K562 (cell line): ENCODE data around the gene RAB3C. TPM values are rescaled to one million over a fixed set of nuclear protein-coding genes. Genes with fewer than 3 reads are reported as not detected.

ENCODE experiments used
- ATAC-seq: fragments of 200-7000 bp; cut with Tn5 transposase; 3 replicates; pipeline ENCODE4 v1.9.1; 2020; ENCODE audit warnings: moderate library complexity
- BruUV-seq: library from RNA; stranded (reverse); fragments of 400-500 nt; replicated peaks from 2 replicates; lab custom pipeline; 2021; lab: Mats Ljungman, UMichigan
- CTCF ChIA-PET: fragments of 300-600 bp; formaldehyde crosslinking; extraction: SDS; loops from one replicate; lab custom pipeline; 2021; ENCODE audit warnings: low intra/inter-chr PET ratio; lab: Yijun Ruan, JAX
- POLR2A ChIA-PET: fragments of 300-600, 350-650 bp; sonication (Branson Sonifier 250); formaldehyde crosslinking; extraction: SDS; loops from one replicate; lab custom pipeline; 2021; ENCODE audit warnings: antibody characterized with exemption, inconsistent platforms; lab: Yijun Ruan, JAX
- DNase-seq, 4 experiments: peaks; one replicate each; pipeline versions ENCODE4 v3.0.0 to v3.0.0-alpha.2; 2011 to 2018; ENCODE audit warnings: low spot score in 3 of 4, mixed read lengths in 3 of 4; ENCODE audit errors: extremely low read depth in 1 of 4
- FAIRE-seq: peaks from 2 replicates; lab custom pipeline; 2011; peaks lifted over from hg19 to GRCh38; lab: Jason Lieb, UNC
- H2AFZ ChIP-seq: 2 replicates; pipeline ENCODE4 v1.6.0; 2011; ENCODE audit warnings: low read depth, low read length, control low read depth, inconsistent platforms
- H3K27ac ChIP-seq: fragments of 200-600 bp; 3 replicates; pipeline ENCODE4 v1.8.0; 2011; ENCODE audit warnings: low read depth, mild to moderate bottlenecking, control low read depth, inconsistent platforms, low read length, moderate library complexity, mixed read lengths; ENCODE audit errors: extremely low read depth
- H3K27me3 ChIP-seq, 2 experiments: fragments of 300-600 bp in 1 of 2; 2 replicates in 1 of 2; 3 replicates in 1 of 2; pipeline versions ENCODE4 v1.6.0 to v1.8.0; 2011; ENCODE audit warnings: inconsistent platforms in 2 of 2, low read length in 2 of 2, mild to moderate bottlenecking in 1 of 2, mixed read lengths in 1 of 2, moderate library complexity in 1 of 2; ENCODE audit not compliant: control insufficient read depth in 2 of 2, insufficient read depth in 2 of 2
- H3K36me3 ChIP-seq: fragments of 300-600 bp; 3 replicates; pipeline ENCODE4 v1.8.0; 2011; ENCODE audit warnings: mild to moderate bottlenecking, low read length, inconsistent platforms; ENCODE audit not compliant: control insufficient read depth, insufficient read depth
- H3K4me1 ChIP-seq, 2 experiments: fragments of 200-600 bp in 1 of 2; replicated peaks in 1 of 2; 2 replicates in 1 of 2; 3 replicates in 1 of 2; pipeline versions ENCODE4 v1.5.1 to v1.8.0; 2011; ENCODE audit warnings: inconsistent platforms in 2 of 2, low read length in 2 of 2, mild to moderate bottlenecking in 1 of 2, mixed read lengths in 1 of 2, moderate library complexity in 1 of 2; ENCODE audit not compliant: control insufficient read depth in 2 of 2, insufficient read depth in 2 of 2
- H3K4me2 ChIP-seq: 2 replicates; pipeline ENCODE4 v1.6.1; 2011; ENCODE audit warnings: low read length, control low read depth, inconsistent platforms, mixed read lengths; ENCODE audit not compliant: insufficient read depth
- H3K4me3 ChIP-seq: fragments of 200-600 bp; sonication (generic), shearing (Covaris generic); 2 replicates; pipeline ENCODE4 v1.5.1; 2016; ENCODE audit warnings: control low read depth, inconsistent platforms
- H3K79me2 ChIP-seq: fragments of 200-600 bp; 3 replicates; pipeline ENCODE4 v1.8.0; 2011; ENCODE audit warnings: low read length, inconsistent platforms; ENCODE audit not compliant: control insufficient read depth, insufficient read depth
- H3K9ac ChIP-seq, 2 experiments: 2 replicates each; pipeline versions ENCODE4 v1.6.0 to v1.6.1; 2011; ENCODE audit warnings: low read depth in 2 of 2, low read length in 2 of 2, control low read depth in 1 of 2, inconsistent platforms in 1 of 2, mild to moderate bottlenecking in 1 of 2, mixed read lengths in 1 of 2; ENCODE audit not compliant: insufficient read depth in 1 of 2
- H3K9me1 ChIP-seq: one replicate; pipeline ENCODE4 v1.6.0; 2011; ENCODE audit warnings: inconsistent platforms, mild to moderate bottlenecking, low read length, moderate library complexity; ENCODE audit not compliant: control insufficient read depth, insufficient read depth
- H3K9me3 ChIP-seq: replicated peaks from 2 replicates; pipeline ENCODE4 v1.5.1; 2011; ENCODE audit warnings: low read depth, low read length, inconsistent platforms; ENCODE audit not compliant: control insufficient read depth, insufficient read depth
- H4K20me1 ChIP-seq: replicated peaks from 2 replicates; pipeline ENCODE4 v1.6.1; 2011; ENCODE audit warnings: low read length, inconsistent platforms, mixed read lengths; ENCODE audit not compliant: control insufficient read depth, insufficient read depth
- NRF1 ChIP-seq, 2 experiments: fragments of 450-650 bp; IDR thresholded peaks in 1 of 2; conservative IDR thresholded peaks in 1 of 2; 2 replicates each; pipeline ENCODE4 v1.6.1; 2014; ENCODE audit warnings: mild to moderate bottlenecking in 2 of 2
- PKNOX1 ChIP-seq: fragments of 450-650 bp; IDR thresholded peaks from 2 replicates; pipeline ENCODE4 v1.6.1; 2016
- TAF15 ChIP-seq: fragments of 200-400 bp; formaldehyde crosslinking; IDR thresholded peaks from 2 replicates; pipeline ENCODE4 v1.6.1; 2017; ENCODE audit warnings: mild to moderate bottlenecking, low read depth, low read length, moderate library complexity
- TAF9B ChIP-seq: fragments of 450-650 bp; IDR thresholded peaks from 2 replicates; pipeline ENCODE4 v1.6.1; 2018; ENCODE audit warnings: mild to moderate bottlenecking; ENCODE audit not compliant: partially characterized antibody
- ZNF174 ChIP-seq: fragments of 250-450 bp; sonication (Bioruptor Pico); IDR thresholded peaks from 2 replicates; pipeline ENCODE4 v1.4.0; 2020; ENCODE audit warnings: mild to moderate bottlenecking
- ZNF280A ChIP-seq: fragments of 450-650 bp; IDR thresholded peaks from 2 replicates; pipeline ENCODE4 v1.6.1; 2018; ENCODE audit warnings: mild to moderate bottlenecking, low read depth; ENCODE audit not compliant: partially characterized antibody
- WGBS: fragments of 100-300 bp; shearing (Covaris generic); methylation state at CpG from one replicate; pipeline ENCODE4 v1.1.6; 2016; ENCODE audit warnings: low coverage, mixed read lengths; ENCODE audit not compliant: insufficient coverage; ENCODE audit errors: missing lambda C conversion rate; 5-methylcytosine and 5-hydroxymethylcytosine counted together
- in situ Hi-C: fragments of 300-500 bp; cut with MboI; formaldehyde crosslinking; loops from 4 replicates; pipeline ENCODE4 v1.15.0; 2018; ENCODE audit warnings: inconsistent platforms, mixed read lengths
- intact Hi-C: fragments of 100-400 bp; cut with micrococcal nuclease; formaldehyde crosslinking; loops from 2 replicates; pipeline ENCODE4 v1.14.2; 2022
- polyA plus RNA-seq, 8 experiments: library from polyadenylated mRNA; depleted of rRNA in 4 of 8; stranded (reverse) in 5 of 8; unstranded in 3 of 8; fragments of >200 nt; fragmentation: Nextera tagmentation in 2 of 8; fragmentation: Illumina TruSeq in 1 of 8; extraction: Ambion mirVana in 2 of 8; extraction: Trizol in 1 of 8; gene quantifications; 2 replicates each; pipeline versions ENCODE4 v1.2.1 to v1.2.3, GENCODE V29; 2011 to 2014; ENCODE audit warnings: inconsistent platforms in 1 of 8, missing spikeins in 1 of 8
- total RNA-seq, 7 experiments: library from RNA; depleted of rRNA in 6 of 7; stranded (reverse); fragments of >200 nt in 6 of 7; fragmentation: Illumina TruSeq in 2 of 7; extraction: Trizol in 2 of 7; gene quantifications; 2 replicates each; pipeline versions ENCODE4 v1.2.1 to v1.2.3, GENCODE V29; 2011 to 2021; ENCODE audit warnings: low replicate concordance in 1 of 7
- TF ChIP-seq, protein P1 (sequence below), 2 experiments: fragments of 450-650 bp; IDR thresholded peaks; 2 replicates each; pipeline ENCODE4 v1.6.1; 2016; ENCODE audit warnings: mild to moderate bottlenecking in 2 of 2, borderline replicate concordance in 1 of 2, low read depth in 1 of 2, moderate library complexity in 1 of 2
- TF ChIP-seq, protein P2 (sequence below): fragments of 450-650 bp; formaldehyde crosslinking; IDR thresholded peaks from 2 replicates; pipeline ENCODE4 v1.4.0; 2020; ENCODE audit warnings: mild to moderate bottlenecking, moderate library complexity

The RAB3C gene
- total and polyA plus RNA-seq, 9 of the 15 experiments (the other 6 are each of a cell fraction or from before 2014, with no cell fraction given) = not detected

GRCh38 chr5:58778888-58779287, 196.0 kb downstream of the RAB3C start:
- H3K36me3 ChIP-seq = no peaks in the 10 kb centered on the region
- no peak overlapping the region for H3K9ac ChIP-seq
- DNase-seq (no peak), ATAC-seq (no peak), FAIRE-seq (no peak)
- H3K9me3 ChIP-seq = no peaks in the 10 kb centered on the region
- H2AFZ ChIP-seq = no peak overlapping the region
- no peaks in the 10 kb centered on the region for H4K20me1 ChIP-seq
- H3K4me2 ChIP-seq = no peak overlapping the region
- WGBS = 2% methylated on average over 3 of the region's 3 CpGs
- in situ Hi-C loops (no loop called here), intact Hi-C loops (no loop called here)
- no peaks in the 10 kb centered on the region for H3K4me1 ChIP-seq
- CTCF ChIA-PET = no interaction called here
- H3K9me1 ChIP-seq = no peaks in the 10 kb centered on the region
- H3K4me3 ChIP-seq = no peak overlapping the region
- no peaks in the 10 kb centered on the region for H3K27me3 ChIP-seq
- no peaks in the 10 kb centered on the region for H3K79me2 ChIP-seq
- no TSS peak for BruUV-seq
- POLR2A ChIA-PET = no interaction called here
- H3K27ac ChIP-seq = no peak overlapping the region
- no peak for TF ChIP-seq TAF9B
- TF ChIP-seq ZNF280A = no peak
- TF ChIP-seq, protein P1, sequence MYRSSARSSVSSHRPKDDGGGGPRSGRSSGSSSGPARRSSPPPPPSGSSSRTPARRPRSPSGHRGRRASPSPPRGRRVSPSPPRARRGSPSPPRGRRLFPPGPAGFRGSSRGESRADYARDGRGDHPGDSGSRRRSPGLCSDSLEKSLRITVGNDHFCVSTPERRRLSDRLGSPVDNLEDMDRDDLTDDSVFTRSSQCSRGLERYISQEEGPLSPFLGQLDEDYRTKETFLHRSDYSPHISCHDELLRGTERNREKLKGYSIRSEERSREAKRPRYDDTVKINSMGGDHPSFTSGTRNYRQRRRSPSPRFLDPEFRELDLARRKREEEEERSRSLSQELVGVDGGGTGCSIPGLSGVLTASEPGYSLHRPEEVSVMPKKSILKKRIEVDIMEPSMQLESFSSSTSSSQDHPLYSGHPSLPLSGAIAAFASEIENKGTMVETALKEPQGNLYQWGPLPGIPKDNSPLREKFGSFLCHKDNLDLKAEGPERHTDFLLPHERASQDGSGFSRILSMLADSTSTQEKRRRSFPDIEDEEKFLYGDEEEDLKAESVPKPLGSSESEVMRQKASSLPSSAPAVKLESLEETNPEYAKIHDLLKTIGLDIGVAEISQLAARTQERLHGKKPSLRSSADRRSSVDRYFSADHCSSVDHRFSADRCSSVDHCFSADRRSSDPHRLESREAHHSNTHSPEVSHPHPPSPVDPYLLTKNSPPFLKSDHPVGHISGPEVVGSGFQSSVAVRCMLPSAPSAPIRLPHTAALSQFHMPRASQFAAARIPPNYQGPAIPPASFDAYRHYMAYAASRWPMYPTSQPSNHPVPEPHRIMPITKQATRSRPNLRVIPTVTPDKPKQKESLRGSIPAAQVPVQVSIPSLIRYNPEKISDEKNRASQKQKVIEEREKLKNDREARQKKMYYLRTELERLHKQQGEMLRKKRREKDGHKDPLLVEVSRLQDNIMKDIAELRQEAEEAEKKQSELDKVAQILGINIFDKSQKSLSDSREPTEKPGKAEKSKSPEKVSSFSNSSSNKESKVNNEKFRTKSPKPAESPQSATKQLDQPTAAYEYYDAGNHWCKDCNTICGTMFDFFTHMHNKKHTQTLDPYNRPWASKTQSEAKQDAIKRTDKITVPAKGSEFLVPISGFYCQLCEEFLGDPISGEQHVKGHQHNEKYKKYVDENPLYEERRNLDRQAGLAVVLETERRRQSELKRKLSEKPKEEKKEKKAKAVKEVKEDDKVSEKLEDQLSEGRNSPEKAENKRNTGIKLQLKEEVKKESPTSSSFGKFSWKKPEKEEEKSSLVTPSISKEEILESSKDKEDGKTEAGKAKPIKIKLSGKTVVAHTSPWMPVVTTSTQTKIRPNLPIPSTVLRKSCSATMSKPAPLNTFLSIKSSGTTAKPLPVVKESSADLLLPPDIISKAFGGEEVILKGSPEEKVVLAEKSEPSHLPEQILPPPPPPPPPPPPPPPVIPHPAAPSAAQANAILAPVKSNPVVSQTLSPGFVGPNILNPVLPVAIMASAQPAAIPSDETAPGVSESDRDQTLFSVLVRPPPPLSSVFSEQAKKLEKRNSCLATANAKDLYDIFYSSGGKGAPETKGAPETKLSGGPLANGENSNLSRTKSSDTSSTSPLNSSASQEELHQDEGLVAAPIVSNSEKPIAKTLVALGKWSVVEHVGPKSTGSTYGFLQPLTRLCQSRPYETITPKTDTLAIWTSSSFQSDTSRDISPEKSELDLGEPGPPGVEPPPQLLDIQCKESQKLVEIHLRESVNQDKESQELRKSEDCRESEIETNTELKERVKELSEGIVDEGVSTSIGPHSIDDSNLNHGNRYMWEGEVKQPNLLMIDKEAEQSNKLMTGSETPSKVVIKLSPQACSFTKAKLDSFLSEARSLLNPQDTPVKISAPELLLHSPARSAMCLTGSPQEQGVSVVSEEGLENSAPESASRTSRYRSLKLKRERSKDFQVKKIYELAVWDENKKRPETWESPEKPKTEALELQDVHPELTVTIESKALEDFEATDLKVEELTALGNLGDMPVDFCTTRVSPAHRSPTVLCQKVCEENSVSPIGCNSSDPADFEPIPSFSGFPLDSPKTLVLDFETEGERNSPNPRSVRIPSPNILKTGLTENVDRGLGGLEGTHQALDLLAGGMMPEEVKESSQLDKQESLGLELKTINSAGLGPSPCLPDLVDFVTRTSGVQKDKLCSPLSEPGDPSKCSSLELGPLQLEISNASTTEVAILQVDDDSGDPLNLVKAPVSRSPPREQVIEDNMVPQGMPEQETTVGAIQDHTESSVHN (IDR thresholded peaks at IDR 0.05; ENCODE audit: borderline replicate concordance in 1 of 2, low read depth in 1 of 2) = no peak
- TF ChIP-seq PKNOX1 = no peak
- TF ChIP-seq NRF1 (conservative IDR thresholded peaks at IDR 0.05 in 1 of 2, IDR thresholded peaks at IDR 0.05 in 1 of 2) = no peak
- no peak for TF ChIP-seq ZNF174 (CRISPR knock-in tag)
- TF ChIP-seq, protein P2, sequence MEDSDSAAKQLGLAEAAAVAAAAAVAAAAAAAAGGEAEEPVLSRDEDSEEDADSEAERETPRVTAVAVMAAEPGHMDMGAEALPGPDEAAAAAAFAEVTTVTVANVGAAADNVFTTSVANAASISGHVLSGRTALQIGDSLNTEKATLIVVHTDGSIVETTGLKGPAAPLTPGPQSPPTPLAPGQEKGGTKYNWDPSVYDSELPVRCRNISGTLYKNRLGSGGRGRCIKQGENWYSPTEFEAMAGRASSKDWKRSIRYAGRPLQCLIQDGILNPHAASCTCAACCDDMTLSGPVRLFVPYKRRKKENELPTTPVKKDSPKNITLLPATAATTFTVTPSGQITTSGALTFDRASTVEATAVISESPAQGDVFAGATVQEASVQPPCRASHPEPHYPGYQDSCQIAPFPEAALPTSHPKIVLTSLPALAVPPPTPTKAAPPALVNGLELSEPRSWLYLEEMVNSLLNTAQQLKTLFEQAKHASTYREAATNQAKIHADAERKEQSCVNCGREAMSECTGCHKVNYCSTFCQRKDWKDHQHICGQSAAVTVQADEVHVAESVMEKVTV (CRISPR knock-in tag) = no peak
- no peak for TF ChIP-seq TAF15
